Activated CD4-positive, alpha-beta T cell treated with anti-CD3 and anti-CD28 coated beads for 36 hours (primary cell): ENCODE measurements around the gene KRT86. TPM values are rescaled to one million over a fixed set of nuclear protein-coding genes. Genes with fewer than 3 reads are reported as not detected.
A peak's percentile ranks its signal among the peaks of the same experiment; 100 is the strongest.
"Not testable (repeated sequence)": the region's sequence is repeated elsewhere in the genome, so short reads cannot be mapped to it uniquely, and the experiment has no call there.

Experiments used
- ATAC-seq: fragments of 200-7000 bp; cut with Tn5 transposase; one replicate; pipeline ENCODE4 v1.10.0; 2021; ENCODE audit warnings: mild to moderate bottlenecking, moderate library complexity
- CTCF ChIA-PET: fragments of 350-600 bp; sonication (Branson Sonifier 250); formaldehyde crosslinking; loops from one replicate; lab custom pipeline; 2021; ENCODE audit warnings: antibody characterized with exemption; lab: Charles Lee
- POLR2A ChIA-PET: fragments of 350-600 bp; sonication (Branson Sonifier 250); formaldehyde crosslinking; loops from one replicate; lab custom pipeline; 2021; ENCODE audit warnings: antibody characterized with exemption, inconsistent platforms; lab: Charles Lee
- DNase-seq: peaks from one replicate; pipeline ENCODE4 v3.0.0-alpha.2; 2020
- H3K27ac Mint-ChIP-seq: one replicate; pipeline ENCODE4 v1.8.0; 2021; ENCODE audit warnings: mixed read lengths
- H3K27me3 Mint-ChIP-seq: one replicate; pipeline ENCODE4 v1.8.0; 2021; ENCODE audit warnings: mixed read lengths
- H3K36me3 Mint-ChIP-seq: one replicate; pipeline ENCODE4 v1.8.0; 2021; ENCODE audit warnings: low read depth, mixed read lengths
- H3K4me1 Mint-ChIP-seq: one replicate; pipeline ENCODE4 v1.8.0; 2021; ENCODE audit warnings: mixed read lengths
- H3K4me3 Mint-ChIP-seq: one replicate; pipeline ENCODE4 v1.8.0; 2021; ENCODE audit warnings: mild to moderate bottlenecking, moderate library complexity, mixed read lengths
- H3K9me3 Mint-ChIP-seq: one replicate; pipeline ENCODE4 v1.8.0; 2021; ENCODE audit warnings: low read depth, mixed read lengths
- intact Hi-C, 2 experiments: fragments of 100-400 bp; cut with DNase I in 1 of 2; cut with micrococcal nuclease in 1 of 2; formaldehyde crosslinking; loops; one replicate each; pipeline versions ENCODE4 v1.14.2 to v1.15.1; 2022 to 2024; cut with DNase I, micrococcal nuclease
- total RNA-seq, 2 experiments: library from RNA; stranded (reverse); gene quantifications; one replicate each; pipeline ENCODE4 v1.2.3, GENCODE V29; 2021

Gene KRT86
- total RNA-seq, 2 experiments from 2014 or later: not detected

GRCh38 chr12:52247622-52248540 lies 26.6 kb upstream of the KRT86 start:
- ChIA-PET CTCF (no interaction called here), POLR2A (interaction anchor here (0.5 kb wide), 1 partner anchor 1482 kb away, joined by 7 read pairs; no protein-coding TSS in a partner anchor)
- DNase-seq: no peak
- ATAC-seq: no peak
- Mint-ChIP-seq H3K27ac (no peak overlapping the region), H3K27me3 (peaks cover 25% of the 10 kb centered on the region), H3K4me1 (peaks cover 32% of the 10 kb centered on the region), H3K36me3 (no peaks in the 10 kb centered on the region), H3K4me3 (no peak overlapping the region), H3K9me3 (no peaks in the 10 kb centered on the region)
- intact Hi-C loops: no loop called here

GRCh38 chr12:52248541-52249461 lies 25.6 kb upstream of the KRT86 start:
- Mint-ChIP-seq H3K4me1 (peaks cover 25% of the 10 kb centered on the region), H3K4me3 (no peak overlapping the region), H3K36me3 (no peaks in the 10 kb centered on the region), H3K27ac (no peak overlapping the region), H3K27me3 (peaks cover 27% of the 10 kb centered on the region), H3K9me3 (no peaks in the 10 kb centered on the region)
- no peak for ATAC-seq
- DNase-seq: no peak
- intact Hi-C loops: no loop called here
- CTCF ChIA-PET: no interaction called here
- POLR2A ChIA-PET: no interaction called here

- H3K36me3 Mint-ChIP-seq: no peaks in the 10 kb centered on the region
- H3K9me3 Mint-ChIP-seq: no peaks in the 10 kb centered on the region
- no peak overlapping the region for H3K27ac Mint-ChIP-seq
- no peak for DNase-seq
- no peak for ATAC-seq
- intact Hi-C loops: no loop called here
- ChIA-PET CTCF (no interaction called here), POLR2A (no interaction called here)
- peaks cover 18% of the 10 kb centered on the region for H3K4me1 Mint-ChIP-seq
- peaks cover 28% of the 10 kb centered on the region for H3K27me3 Mint-ChIP-seq
- H3K4me3 Mint-ChIP-seq: no peak overlapping the region
Measured at GRCh38 chr12:52249511-52250047, 24.9 kb upstream of the KRT86 start.

- ChIA-PET CTCF (interaction anchor here (0.6 to 0.8 kb wide), 4 partner anchors 22 to 864 kb away, joined by 3 to 4 read pairs (median 3); partner anchors contain the start of gene SOAT2), POLR2A (no interaction called here)
- Mint-ChIP-seq H3K4me1 (peaks cover 17% of the 10 kb centered on the region), H3K4me3 (no peak overlapping the region), H3K27ac (no peak overlapping the region), H3K27me3 (peaks cover 34% of the 10 kb centered on the region), H3K36me3 (no peaks in the 10 kb centered on the region), H3K9me3 (no peaks in the 10 kb centered on the region)
- intact Hi-C loops: no loop called here
- ATAC-seq: no peak
- DNase-seq: no peak
Measured at GRCh38 chr12:52250048-52250990, 24.1 kb upstream of the KRT86 start.

- Mint-ChIP-seq H3K9me3 (no peaks in the 10 kb centered on the region), H3K27me3 (peaks cover 42% of the 10 kb centered on the region), H3K27ac (no peak overlapping the region), H3K4me3 (no peak overlapping the region), H3K4me1 (peaks cover 12% of the 10 kb centered on the region), H3K36me3 (no peaks in the 10 kb centered on the region)
- ChIA-PET CTCF (interaction anchor here (0.6 to 1.1 kb wide), 5 partner anchors 28 to 914 kb away, joined by 3 to 4 read pairs (median 3); no protein-coding TSS in a partner anchor), POLR2A (no interaction called here)
- intact Hi-C loops: no loop called here
- peak; percentile 80 for ATAC-seq
- peak; percentile 28 for DNase-seq
Measured at GRCh38 chr12:52251367-52252051, 22.9 kb upstream of the KRT86 start.

- intact Hi-C loops, ATAC-seq: not testable (repeated sequence)
Measured at GRCh38 chr12:52252175-52252615, 22.2 kb upstream of the KRT86 start.

GRCh38 chr12:52252728-52253343 lies 21.6 kb upstream of the KRT86 start:
- no peak for ATAC-seq
- ChIA-PET POLR2A (no interaction called here), CTCF (interaction anchor here (0.8 kb wide), 1 partner anchor 75 kb away, joined by 3 read pairs; no protein-coding TSS in a partner anchor)
- Mint-ChIP-seq H3K4me3 (no peak overlapping the region), H3K4me1 (peaks cover 7% of the 10 kb centered on the region), H3K27ac (no peak overlapping the region), H3K36me3 (no peaks in the 10 kb centered on the region), H3K9me3 (no peaks in the 10 kb centered on the region), H3K27me3 (peaks cover 49% of the 10 kb centered on the region)
- intact Hi-C loops: no loop called here
- no peak for DNase-seq

More at GRCh38 chr12:52252175-52252615, 22.2 kb upstream of the KRT86 start:
- H3K9me3 Mint-ChIP-seq, POLR2A ChIA-PET, H3K36me3 Mint-ChIP-seq, H3K4me3 Mint-ChIP-seq, H3K4me1 Mint-ChIP-seq, H3K27ac Mint-ChIP-seq: not testable (repeated sequence)
- H3K27me3 Mint-ChIP-seq: peaks cover 48% of the 10 kb centered on the region
- peak; percentile 39 for DNase-seq
- CTCF ChIA-PET: interaction anchor here (0.7 to 1.1 kb wide), 3 partner anchors 29 to 75 kb away, joined by 3 to 4 read pairs (median 3); no protein-coding TSS in a partner anchor

- ChIA-PET CTCF (no interaction called here), POLR2A (no interaction called here)
- H3K27me3 Mint-ChIP-seq: peaks cover 48% of the 10 kb centered on the region
Measured at GRCh38 chr12:52253391-52254179, 20.9 kb upstream of the KRT86 start.

GRCh38 chr12:52254180-52254964 lies 20.1 kb upstream of the KRT86 start:
- no peaks in the 10 kb centered on the region for H3K36me3 Mint-ChIP-seq
- intact Hi-C loops: no loop called here
- ChIA-PET CTCF (no interaction called here), POLR2A (no interaction called here)
- no peaks in the 10 kb centered on the region for H3K9me3 Mint-ChIP-seq
- H3K4me3 Mint-ChIP-seq: no peak overlapping the region
- H3K27me3 Mint-ChIP-seq: peaks cover 47% of the 10 kb centered on the region
- H3K4me1 Mint-ChIP-seq: peaks cover 7% of the 10 kb centered on the region
- ATAC-seq (no peak), DNase-seq (no peak)
- no peak overlapping the region for H3K27ac Mint-ChIP-seq

More at GRCh38 chr12:52253391-52254179, 20.9 kb upstream of the KRT86 start:
- Mint-ChIP-seq H3K9me3 (no peaks in the 10 kb centered on the region), H3K27ac (no peak overlapping the region), H3K36me3 (no peaks in the 10 kb centered on the region), H3K4me1 (peaks cover 7% of the 10 kb centered on the region), H3K4me3 (no peak overlapping the region)
- intact Hi-C loops: no loop called here
- no peak for ATAC-seq
- no peak for DNase-seq
